ENCODE measurements around the gene PDE9A. TPM values are rescaled to one million over a fixed set of nuclear protein-coding genes. Genes with fewer than 3 reads are reported as not detected.

PDE9A gene
- total RNA-seq, 4 donors from 2014 or later: 2.4 to 9.0 (median 3.7) TPM

DNA sequence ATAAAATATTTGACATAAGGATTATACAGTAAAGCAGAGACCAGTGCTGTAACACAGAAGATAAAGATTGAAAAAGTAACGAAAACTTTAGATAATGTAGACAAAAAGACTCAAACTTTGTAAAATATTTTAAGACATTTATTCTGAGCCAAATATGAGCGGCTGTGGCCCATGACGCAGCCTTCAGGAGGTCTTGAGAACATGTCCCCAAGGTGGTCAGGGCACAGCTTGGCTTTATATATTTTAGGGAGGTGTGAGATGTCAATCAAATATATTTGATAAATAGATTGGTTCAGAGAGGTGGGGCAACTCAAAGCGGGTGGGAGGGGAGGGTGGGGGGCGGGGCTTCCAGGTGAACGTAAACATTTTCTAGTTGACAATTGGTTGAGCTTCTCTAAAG is 144.7 kb downstream of the PDE9A start:
- TF ChIP-seq, protein P1, sequence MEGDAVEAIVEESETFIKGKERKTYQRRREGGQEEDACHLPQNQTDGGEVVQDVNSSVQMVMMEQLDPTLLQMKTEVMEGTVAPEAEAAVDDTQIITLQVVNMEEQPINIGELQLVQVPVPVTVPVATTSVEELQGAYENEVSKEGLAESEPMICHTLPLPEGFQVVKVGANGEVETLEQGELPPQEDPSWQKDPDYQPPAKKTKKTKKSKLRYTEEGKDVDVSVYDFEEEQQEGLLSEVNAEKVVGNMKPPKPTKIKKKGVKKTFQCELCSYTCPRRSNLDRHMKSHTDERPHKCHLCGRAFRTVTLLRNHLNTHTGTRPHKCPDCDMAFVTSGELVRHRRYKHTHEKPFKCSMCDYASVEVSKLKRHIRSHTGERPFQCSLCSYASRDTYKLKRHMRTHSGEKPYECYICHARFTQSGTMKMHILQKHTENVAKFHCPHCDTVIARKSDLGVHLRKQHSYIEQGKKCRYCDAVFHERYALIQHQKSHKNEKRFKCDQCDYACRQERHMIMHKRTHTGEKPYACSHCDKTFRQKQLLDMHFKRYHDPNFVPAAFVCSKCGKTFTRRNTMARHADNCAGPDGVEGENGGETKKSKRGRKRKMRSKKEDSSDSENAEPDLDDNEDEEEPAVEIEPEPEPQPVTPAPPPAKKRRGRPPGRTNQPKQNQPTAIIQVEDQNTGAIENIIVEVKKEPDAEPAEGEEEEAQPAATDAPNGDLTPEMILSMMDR (IDR thresholded peaks at IDR 0.05; ENCODE audit: low read depth): no peak

DNA sequence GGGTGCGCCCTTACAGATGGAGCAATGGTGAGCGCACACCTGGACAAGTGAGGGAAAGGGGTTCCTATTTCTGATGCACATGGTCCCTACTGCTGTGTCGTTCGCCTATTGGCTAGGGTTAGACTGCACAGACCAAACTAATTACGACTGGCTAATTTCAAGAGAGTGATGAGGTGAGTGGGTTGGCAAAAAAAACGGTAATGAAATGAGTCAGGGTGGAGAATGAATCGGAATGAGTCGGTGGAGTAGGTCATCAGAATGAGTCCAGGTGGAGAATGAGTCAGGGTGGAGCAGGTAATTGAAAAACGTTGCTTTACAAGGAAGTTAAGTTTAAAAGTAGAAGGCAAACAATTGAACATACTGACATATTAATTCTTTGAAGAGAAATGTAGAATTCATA is 146.1 kb downstream of the PDE9A start:
- TF ChIP-seq, protein P1 (IDR thresholded peaks at IDR 0.05; ENCODE audit: low read depth): no peak

DNA sequence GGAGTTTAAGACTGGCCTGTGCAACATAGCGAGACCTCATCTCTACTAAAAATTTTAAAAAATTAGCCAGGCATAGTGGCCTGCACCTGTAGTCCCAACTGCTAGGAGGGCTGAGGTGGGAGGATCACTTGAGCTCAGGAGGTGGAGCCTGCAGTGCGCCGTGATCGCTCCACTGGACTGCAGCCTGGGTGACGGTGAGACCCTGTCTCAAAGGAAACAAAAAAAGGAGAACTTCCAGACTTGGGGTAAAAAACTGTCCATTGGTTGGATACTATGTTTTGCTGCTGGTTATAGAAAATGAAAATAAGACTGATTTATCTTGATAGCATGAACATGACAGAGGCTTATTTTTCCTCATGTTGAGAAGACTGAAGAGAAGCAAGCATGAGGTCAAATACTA is 146.5 kb downstream of the PDE9A start:
- TF ChIP-seq, protein P1 (IDR thresholded peaks at IDR 0.05; ENCODE audit: low read depth): no peak

DNA sequence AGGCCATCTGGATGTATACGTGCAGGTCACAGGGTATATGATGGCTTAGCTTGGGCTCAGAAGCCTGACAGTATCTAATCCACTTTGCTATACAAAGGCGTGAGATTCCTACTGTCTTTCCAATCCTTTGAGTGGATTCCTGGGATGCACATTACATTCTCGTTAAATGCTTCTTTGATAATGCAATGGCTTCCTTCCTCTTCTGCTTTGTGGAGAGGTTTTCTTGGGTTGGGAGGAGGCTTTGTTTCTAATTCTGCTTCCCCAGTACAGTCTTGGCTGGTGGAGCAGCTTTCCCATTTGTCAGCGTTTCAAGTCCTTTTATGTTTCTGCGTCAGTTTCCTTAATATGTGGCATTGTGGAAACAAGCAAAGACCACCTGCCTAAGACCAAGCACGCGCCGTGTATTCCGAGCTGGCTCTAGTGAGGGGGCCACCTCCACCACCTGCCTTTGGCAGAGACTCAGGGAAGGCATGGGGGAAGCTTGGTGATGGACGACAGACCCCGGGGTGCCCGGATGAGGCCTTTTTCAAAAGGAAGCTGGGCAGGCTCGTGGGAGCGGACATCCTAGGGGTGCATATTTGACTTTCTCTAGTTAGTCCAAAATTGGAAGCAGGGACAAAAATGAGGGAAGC is 153.2 kb downstream of the PDE9A start:
- TF ChIP-seq, protein P1 (IDR thresholded peaks at IDR 0.05; ENCODE audit: low read depth): no peak

DNA sequence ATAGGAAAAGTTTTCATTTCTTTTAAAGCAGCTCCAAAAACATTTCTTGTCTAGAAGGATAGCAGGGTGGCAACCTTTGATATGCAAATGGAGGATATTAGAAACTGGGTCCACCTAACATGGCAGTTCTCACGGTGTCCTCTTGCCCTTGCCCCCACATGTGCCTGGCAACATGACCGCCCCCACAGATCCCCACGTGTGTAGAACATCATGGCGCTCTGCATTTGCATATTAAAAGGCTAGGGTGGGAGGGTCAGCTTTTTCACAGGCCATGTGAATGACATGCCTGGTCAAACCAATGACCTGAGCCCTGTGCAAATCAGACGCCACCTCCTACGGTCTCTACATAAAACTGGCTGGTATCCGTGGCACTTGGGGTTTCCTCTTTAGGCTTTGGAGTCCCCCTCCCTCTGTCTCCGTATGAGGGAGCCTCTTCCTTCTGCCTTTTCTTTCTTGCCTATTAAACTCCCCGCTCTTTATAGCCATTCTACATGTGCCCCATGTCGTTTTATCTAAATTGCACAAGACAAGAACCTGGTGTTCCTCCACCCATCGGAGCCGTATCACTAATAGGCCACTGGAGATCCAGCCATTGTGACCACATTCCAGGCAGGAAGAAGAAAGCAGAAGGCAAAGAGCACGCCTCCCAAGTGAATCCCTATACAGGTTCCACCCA is 154.7 kb downstream of the PDE9A start:
- TF ChIP-seq, protein P1 (IDR thresholded peaks at IDR 0.05; ENCODE audit: low read depth): no peak

DNA sequence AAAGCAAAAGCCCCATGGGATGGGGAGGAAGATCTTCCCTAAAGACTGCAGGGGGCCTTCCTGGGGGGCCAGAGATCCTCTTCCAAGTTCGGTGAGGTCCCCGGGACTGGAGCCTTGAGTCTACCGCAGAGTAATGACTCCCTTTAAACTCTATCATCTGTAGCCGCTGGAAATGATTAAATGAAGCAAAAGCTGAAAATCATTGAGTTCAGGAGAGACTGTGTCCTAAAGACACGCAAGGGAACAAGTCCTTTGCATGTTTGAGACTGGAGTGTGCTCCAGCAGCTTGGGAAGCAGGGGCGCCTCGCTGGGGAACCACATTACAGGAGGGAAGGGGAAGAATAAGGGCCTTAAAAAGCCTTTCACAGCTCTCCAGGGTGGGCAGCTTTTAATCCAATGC is 155.8 kb downstream of the PDE9A start:
- TF ChIP-seq, protein P1 (IDR thresholded peaks at IDR 0.05; ENCODE audit: low read depth): no peak

DNA sequence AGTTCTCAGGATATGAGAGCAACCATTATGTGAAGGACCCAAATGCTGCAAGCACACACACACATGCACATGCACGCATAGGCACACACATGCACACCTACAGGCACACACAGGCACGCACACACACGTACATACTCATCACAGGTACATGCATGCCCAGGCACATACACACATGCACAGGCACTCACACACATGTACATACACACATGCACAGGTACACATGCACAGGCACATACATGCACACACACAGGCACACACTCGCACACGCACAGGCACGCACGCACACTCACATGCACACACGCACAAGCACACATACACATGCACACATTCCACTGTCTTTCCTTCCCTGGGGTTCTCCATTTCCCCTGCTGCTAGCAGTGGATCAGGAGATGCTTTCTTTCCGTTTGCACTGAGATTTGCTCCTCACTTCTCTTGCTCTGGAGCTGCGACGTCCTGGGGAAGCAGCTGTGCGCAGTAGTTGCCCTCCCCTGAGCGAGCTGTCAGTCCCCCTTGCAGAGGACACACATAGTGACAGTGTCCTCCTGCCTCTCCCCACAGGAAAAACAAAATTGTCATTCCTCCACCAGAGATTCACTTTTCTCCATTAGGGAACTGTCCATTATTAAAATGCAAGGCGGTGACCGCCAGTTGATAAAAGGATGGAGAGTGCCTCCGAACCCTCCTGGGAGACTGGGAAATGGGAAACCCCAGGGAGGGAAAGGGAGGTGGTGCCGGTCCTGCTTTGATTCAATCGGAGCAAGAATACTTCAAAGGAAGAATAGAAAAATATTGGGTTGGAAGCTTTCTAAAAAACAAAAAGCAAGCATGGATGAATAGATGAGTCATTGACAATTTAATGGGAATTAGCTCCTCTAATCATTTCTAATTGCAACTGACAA is 156.4 kb downstream of the PDE9A start:
- TF ChIP-seq, protein P1 (IDR thresholded peaks at IDR 0.05; ENCODE audit: low read depth): no peak
